Neural cell (in vitro differentiated cells): ENCODE data around the gene MTHFD1L. TPM values are rescaled to one million over a fixed set of nuclear protein-coding genes. Genes with fewer than 3 reads are reported as not detected.

Source experiments
- H2AFZ ChIP-seq: fragments of 200-600, 300-800 bp; sonication (generic), shearing (Covaris generic); 2 replicates; pipeline ENCODE4 v1.6.0; 2014; ENCODE audit warnings: low read depth, mild to moderate bottlenecking, antibody characterized with exemption, low read length, moderate library complexity
- H3F3A ChIP-seq: fragments of 200-600 bp; shearing (Covaris generic); 2 replicates; pipeline ENCODE4 v1.6.1; 2016; ENCODE audit warnings: mild to moderate bottlenecking, moderate library complexity, mixed read lengths, antibody characterized with exemption, low read length; ENCODE audit not compliant: insufficient read depth, poor library complexity, severe bottlenecking
- H3K27ac ChIP-seq: fragments of 200-600, 300-800 bp; sonication (generic), shearing (Covaris generic); 2 replicates; pipeline ENCODE4 v1.5.1; 2014; ENCODE audit warnings: mild to moderate bottlenecking, low read length, moderate library complexity
- H3K27me3 ChIP-seq: fragments of 300-800, 200-600 bp; sonication (generic), shearing (Covaris generic); 2 replicates; pipeline ENCODE4 v1.6.0; 2014; ENCODE audit warnings: mild to moderate bottlenecking, low read depth, low read length, moderate library complexity; ENCODE audit not compliant: insufficient read depth
- H3K36me3 ChIP-seq: fragments of 300-800, 200-600 bp; sonication (generic), shearing (Covaris generic); 2 replicates; pipeline ENCODE4 v1.5.1; 2014; ENCODE audit warnings: mild to moderate bottlenecking, antibody characterized with exemption, low read length, moderate library complexity; ENCODE audit not compliant: insufficient read depth
- H3K4me2 ChIP-seq: fragments of 300-800, 200-600 bp; sonication (generic), shearing (Covaris generic); 2 replicates; pipeline ENCODE4 v1.6.0; 2014; ENCODE audit warnings: mild to moderate bottlenecking, low read length
- H3K4me3 ChIP-seq: fragments of 300-800, 200-600 bp; sonication (generic), shearing (Covaris generic); 2 replicates; pipeline ENCODE4 v1.5.1; 2014; ENCODE audit warnings: mild to moderate bottlenecking, low read length, moderate library complexity
- H3K79me2 ChIP-seq: fragments of 200-600 bp; shearing (Covaris generic); replicated peaks from 2 replicates; pipeline ENCODE4 v1.6.0; 2014; ENCODE audit warnings: mild to moderate bottlenecking, low read length, moderate library complexity; ENCODE audit not compliant: insufficient read depth
- H3K9ac ChIP-seq: fragments of 300-800, 200-600 bp; sonication (generic), shearing (Covaris generic); 2 replicates; pipeline ENCODE4 v1.6.1; 2016; ENCODE audit warnings: mild to moderate bottlenecking, low read length, mixed read lengths
- H3K9me2 ChIP-seq: fragments of 200-600 bp; shearing (Covaris generic); 2 replicates; pipeline ENCODE4 v1.6.1; 2016; ENCODE audit warnings: mild to moderate bottlenecking, low read length, mixed read lengths; ENCODE audit not compliant: insufficient read depth
- H3K9me3 ChIP-seq: fragments of 200-600, 300-800 bp; sonication (generic), shearing (Covaris generic); 2 replicates; pipeline ENCODE4 v1.6.1; 2016; ENCODE audit warnings: mild to moderate bottlenecking, mixed run types, low read length, moderate library complexity, mixed read lengths
- H4K20me1 ChIP-seq: fragments of 200-600 bp; shearing (Covaris generic); 2 replicates; pipeline ENCODE4 v1.6.1; 2016; ENCODE audit warnings: mild to moderate bottlenecking, mixed run types; ENCODE audit not compliant: insufficient read depth
- CTCF ChIP-seq: fragments of 450-650 bp; IDR thresholded peaks from 2 replicates; pipeline ENCODE4 v1.5.1; 2014; ENCODE audit warnings: antibody characterized with exemption, mild to moderate bottlenecking, moderate library complexity; ENCODE audit not compliant: poor library complexity, severe bottlenecking
- EP300 ChIP-seq: fragments of 450-650 bp; conservative IDR thresholded peaks from 2 replicates; pipeline ENCODE4 v1.6.1; 2014; ENCODE audit warnings: antibody characterized with exemption, mild to moderate bottlenecking, moderate library complexity; ENCODE audit not compliant: poor library complexity, severe bottlenecking
- EZH2 ChIP-seq: fragments of 200-600, 300-800 bp; shearing (Covaris generic), sonication (generic); IDR thresholded peaks from 2 replicates; pipeline ENCODE4 v1.6.1; 2014; ENCODE audit warnings: antibody characterized with exemption, low read length, borderline replicate concordance, mild to moderate bottlenecking; ENCODE audit not compliant: insufficient read depth, poor library complexity, severe bottlenecking
- MXI1 ChIP-seq: fragments of 450-650 bp; conservative IDR thresholded peaks from 2 replicates; pipeline ENCODE4 v1.6.1; 2014; ENCODE audit warnings: antibody characterized with exemption, mild to moderate bottlenecking; ENCODE audit not compliant: poor library complexity, severe bottlenecking
- POLR2AphosphoS5 ChIP-seq: IDR thresholded peaks from 2 replicates; pipeline ENCODE4 v1.6.1; 2012
- RAD21 ChIP-seq: fragments of 450-650 bp; conservative IDR thresholded peaks from 2 replicates; pipeline ENCODE4 v1.6.1; 2014; ENCODE audit warnings: antibody characterized with exemption, mild to moderate bottlenecking, moderate library complexity
- REST ChIP-seq: IDR thresholded peaks from 2 replicates; pipeline ENCODE4 v1.6.1; 2012; ENCODE audit warnings: borderline replicate concordance
- SMC3 ChIP-seq: fragments of 450-650 bp; conservative IDR thresholded peaks from 2 replicates; pipeline ENCODE4 v1.6.1; 2014; ENCODE audit warnings: antibody characterized with exemption, mild to moderate bottlenecking, moderate library complexity; ENCODE audit not compliant: poor library complexity
- TAF1 ChIP-seq: IDR thresholded peaks from 2 replicates; pipeline ENCODE4 v1.6.1; 2012; ENCODE audit warnings: low read depth
- polyA plus RNA-seq: library from polyadenylated mRNA; depleted of rRNA; stranded (reverse); fragments of >200 nt; gene quantifications from 2 replicates; pipeline ENCODE4 v1.2.3, GENCODE V29; 2014

Gene MTHFD1L
- polyA plus RNA-seq, 1 donor from 2014 or later: 6.3 TPM

DNA sequence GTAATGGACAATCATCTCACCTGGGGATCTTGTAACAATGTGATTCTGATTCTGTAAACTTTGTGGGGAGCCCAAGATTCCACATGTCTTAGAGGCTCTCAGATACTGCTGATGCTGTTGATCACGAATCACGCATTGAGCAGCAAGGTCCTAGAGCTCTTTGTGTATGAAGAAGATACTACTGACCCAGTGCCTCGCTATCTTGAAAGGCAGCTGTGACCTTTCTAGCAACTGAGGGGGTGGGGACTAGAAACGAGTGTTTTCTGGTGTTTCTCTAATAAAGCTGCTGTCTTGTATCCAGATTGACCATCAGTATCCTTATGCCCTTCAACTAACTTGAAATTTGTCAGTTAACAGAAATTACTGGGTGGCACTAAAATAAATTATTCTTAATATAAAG is 142.9 kb downstream of the MTHFD1L start:
- TF ChIP-seq EZH2 (no peak), MXI1 (no peak), REST (no peak), RAD21 (no peak), CTCF (no peak), EP300 (no peak), TAF1 (no peak), SMC3 (no peak), POLR2AphosphoS5 (no peak)

DNA sequence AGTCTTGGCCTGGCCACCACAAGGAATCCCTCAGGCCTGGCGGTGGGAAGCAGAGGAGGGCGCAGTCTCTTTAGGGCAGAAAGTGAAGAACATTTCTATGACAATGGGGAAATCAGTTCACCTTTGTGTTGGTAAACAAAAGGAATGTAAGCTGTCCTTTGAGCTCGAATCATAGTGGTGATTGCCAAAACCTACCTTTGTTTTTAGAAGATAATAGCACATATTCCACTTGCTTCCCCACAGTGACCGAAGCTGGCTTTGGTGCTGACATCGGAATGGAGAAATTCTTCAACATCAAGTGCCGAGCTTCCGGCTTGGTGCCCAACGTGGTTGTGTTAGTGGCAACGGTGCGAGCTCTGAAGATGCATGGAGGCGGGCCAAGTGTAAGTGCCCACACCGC is 144.1 kb downstream of the MTHFD1L start:
- no peak overlapping the region for H3K4me2 ChIP-seq
- TF ChIP-seq TAF1 (no peak), EP300 (no peak), MXI1 (no peak), REST (no peak), RAD21 (no peak), SMC3 (no peak), POLR2AphosphoS5 (no peak), EZH2 (no peak), CTCF (no peak)
- no peak overlapping the region for H3K9ac ChIP-seq
- no peaks in the 10 kb centered on the region for H3K36me3 ChIP-seq
- H2AFZ ChIP-seq: no peak overlapping the region
- H3K4me3 ChIP-seq: no peak overlapping the region
- no peaks in the 10 kb centered on the region for H3K9me3 ChIP-seq
- no peaks in the 10 kb centered on the region for H3K9me2 ChIP-seq
- no peaks in the 10 kb centered on the region for H3K79me2 ChIP-seq
- H3K27ac ChIP-seq: no peak overlapping the region
- H4K20me1 ChIP-seq: no peaks in the 10 kb centered on the region
- H3K27me3 ChIP-seq: no peaks in the 10 kb centered on the region
- no peaks in the 10 kb centered on the region for H3F3A ChIP-seq

More for the DNA sequence above, 142.9 kb downstream of the MTHFD1L start:
- Histone ChIP-seq H3K79me2 (no peaks in the 10 kb centered on the region), H2AFZ (no peak overlapping the region), H3K9me2 (no peaks in the 10 kb centered on the region), H3K27me3 (no peaks in the 10 kb centered on the region), H3K9me3 (no peaks in the 10 kb centered on the region), H4K20me1 (no peaks in the 10 kb centered on the region), H3F3A (no peaks in the 10 kb centered on the region), H3K4me2 (no peak overlapping the region), H3K9ac (no peak overlapping the region), H3K36me3 (no peaks in the 10 kb centered on the region), H3K27ac (no peak overlapping the region), H3K4me3 (no peak overlapping the region)
